Lung (tissue), 12 donors: ENCODE measurements around the gene HS3ST2. TPM values are rescaled to one million over a fixed set of nuclear protein-coding genes. Genes with fewer than 3 reads are reported as not detected.

Experiments used
- ATAC-seq: fragments of 200-7000 bp; cut with Tn5 transposase; one replicate; pipeline ENCODE4 v1.9.1; 2020; ENCODE audit warnings: moderate number of reproducible peaks; ENCODE audit not compliant: insufficient read depth, low FRiP score
- DNase-seq, 3 donors: peaks; one replicate each; pipeline ENCODE4 v3.0.0-alpha.2; 2013 to 2017
- H3K27ac ChIP-seq, 2 donors: one replicate each; pipeline ENCODE4 v1.5.1; 2013; ENCODE audit warnings: mild to moderate bottlenecking in 2 of 2, moderate library complexity in 2 of 2, control low read depth in 1 of 2, inconsistent platforms in 1 of 2, low read depth in 1 of 2, low read length in 1 of 2
- H3K27me3 ChIP-seq, 3 donors: one replicate each; pipeline ENCODE4 v1.5.1; 2013; ENCODE audit warnings: low read length in 2 of 3; ENCODE audit not compliant: control insufficient read depth in 3 of 3, insufficient read depth in 3 of 3
- H3K36me3 ChIP-seq, 4 donors: one replicate each; pipeline ENCODE4 v1.5.1; 2013; ENCODE audit warnings: low read length in 4 of 4, mild to moderate bottlenecking in 1 of 4, moderate library complexity in 1 of 4; ENCODE audit not compliant: control insufficient read depth in 4 of 4, insufficient read depth in 4 of 4
- H3K4me1 ChIP-seq, 5 donors: one replicate each; pipeline ENCODE4 v1.5.1; 2013; ENCODE audit warnings: low read length in 5 of 5, mild to moderate bottlenecking in 2 of 5, moderate library complexity in 1 of 5; ENCODE audit not compliant: control insufficient read depth in 5 of 5, insufficient read depth in 5 of 5
- H3K4me3 ChIP-seq: one replicate; pipeline ENCODE4 v1.5.1; 2013; ENCODE audit warnings: mild to moderate bottlenecking, control low read depth, moderate library complexity
- H3K9ac ChIP-seq, 2 donors: one replicate each; pipeline ENCODE4 v1.5.1; 2013; ENCODE audit warnings: low read length in 2 of 2, control low read depth in 1 of 2; ENCODE audit not compliant: insufficient read depth in 1 of 2
- H3K9me3 ChIP-seq, 4 donors: one replicate each; pipeline ENCODE4 v1.5.1; 2013; ENCODE audit warnings: low read length in 3 of 4, mild to moderate bottlenecking in 1 of 4, moderate library complexity in 1 of 4; ENCODE audit not compliant: control insufficient read depth in 4 of 4, insufficient read depth in 3 of 4
- WGBS, 2 donors: extraction: QIAGEN DNeasy Blood & Tissue Kit; methylation state at CpG; one replicate each; pipeline ENCODE4 v1.1.7; 2013; 5-methylcytosine and 5-hydroxymethylcytosine counted together
- polyA plus RNA-seq, 2 donors: library from polyadenylated mRNA; stranded (reverse); fragments of 200-250 nt; gene quantifications; one replicate each; pipeline ENCODE4 v1.2.1, GENCODE V29; 2013
- total RNA-seq, 2 donors: library from RNA; depleted of rRNA in 1 of 2; stranded (reverse); fragments of >200 nt in 1 of 2; gene quantifications; one replicate each; pipeline ENCODE4 v1.2.1, GENCODE V29; 2014 to 2021
- TF ChIP-seq, protein P1 (sequence below): IDR thresholded peaks from 2 replicates; pipeline ENCODE4 v1.5.1; 2012; ENCODE audit warnings: mild to moderate bottlenecking; ENCODE audit errors: control extremely low read depth, extremely low read depth
- donor health status: control.
- donor health status: control.
- donor health status: Bipolar disorder and iron deficiency.
- donor health status: healthy.
- donor health status: DM: yes; HTN: yes; CAD: no.

The HS3ST2 gene
- total and polyA plus RNA-seq, 4 donors = 0.31 to 5.6 (median 1.3) TPM

DNA sequence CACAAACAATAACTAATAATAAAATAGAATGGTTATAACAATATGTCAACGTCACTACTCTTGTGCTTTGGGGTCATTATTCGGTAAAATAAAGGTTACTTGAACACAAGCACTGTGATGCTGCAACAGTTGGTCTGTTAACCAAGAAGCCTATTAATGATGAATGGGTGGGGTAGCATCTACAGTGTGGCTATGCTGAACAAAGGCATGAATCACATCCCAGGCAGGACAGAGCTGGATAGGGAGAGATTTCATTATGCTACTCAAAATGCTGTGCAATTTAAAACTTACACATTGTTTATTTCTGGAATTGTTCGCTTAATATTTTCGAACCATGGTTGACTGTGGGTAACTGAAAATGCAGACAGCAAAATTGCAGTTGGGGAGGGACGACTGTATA lies 9.1 kb upstream of the HS3ST2 start:
- 78 to 85% methylated on average over 5 of the region's 5 CpGs for WGBS, 2 donors
- no peak for DNase-seq
- no peaks in the 10 kb centered on the region for H3K4me1 ChIP-seq
- H3K9me3 ChIP-seq = peaks cover 0 to 2% (median 0%) of the 10 kb centered on the region in 4 donors
- TF ChIP-seq, protein P1, sequence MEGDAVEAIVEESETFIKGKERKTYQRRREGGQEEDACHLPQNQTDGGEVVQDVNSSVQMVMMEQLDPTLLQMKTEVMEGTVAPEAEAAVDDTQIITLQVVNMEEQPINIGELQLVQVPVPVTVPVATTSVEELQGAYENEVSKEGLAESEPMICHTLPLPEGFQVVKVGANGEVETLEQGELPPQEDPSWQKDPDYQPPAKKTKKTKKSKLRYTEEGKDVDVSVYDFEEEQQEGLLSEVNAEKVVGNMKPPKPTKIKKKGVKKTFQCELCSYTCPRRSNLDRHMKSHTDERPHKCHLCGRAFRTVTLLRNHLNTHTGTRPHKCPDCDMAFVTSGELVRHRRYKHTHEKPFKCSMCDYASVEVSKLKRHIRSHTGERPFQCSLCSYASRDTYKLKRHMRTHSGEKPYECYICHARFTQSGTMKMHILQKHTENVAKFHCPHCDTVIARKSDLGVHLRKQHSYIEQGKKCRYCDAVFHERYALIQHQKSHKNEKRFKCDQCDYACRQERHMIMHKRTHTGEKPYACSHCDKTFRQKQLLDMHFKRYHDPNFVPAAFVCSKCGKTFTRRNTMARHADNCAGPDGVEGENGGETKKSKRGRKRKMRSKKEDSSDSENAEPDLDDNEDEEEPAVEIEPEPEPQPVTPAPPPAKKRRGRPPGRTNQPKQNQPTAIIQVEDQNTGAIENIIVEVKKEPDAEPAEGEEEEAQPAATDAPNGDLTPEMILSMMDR = no peak
- H3K9ac ChIP-seq = no peak overlapping the region
- H3K27me3 ChIP-seq = peaks cover 0 to 3% (median 0%) of the 10 kb centered on the region in 3 donors
- no peak for ATAC-seq
- no peak overlapping the region for H3K27ac ChIP-seq
- H3K36me3 ChIP-seq = no peaks in the 10 kb centered on the region
- no peak overlapping the region for H3K4me3 ChIP-seq

- Histone ChIP-seq H3K27me3 (peaks cover 0 to 3% (median 0%) of the 10 kb centered on the region in 3 donors), H3K4me3 (no peak overlapping the region), H3K27ac (no peak overlapping the region), H3K9me3 (peaks cover 0 to 2% (median 0%) of the 10 kb centered on the region in 4 donors), H3K4me1 (no peaks in the 10 kb centered on the region), H3K9ac (no peak overlapping the region), H3K36me3 (no peaks in the 10 kb centered on the region)
- TF ChIP-seq, protein P1 = no peak
- ATAC-seq (no peak), DNase-seq (no peak)
Observed at GRCh38 chr16:22805326-22805725, 8.6 kb upstream of the HS3ST2 start.

GRCh38 chr16:22806811-22807210 lies 7.2 kb upstream of the HS3ST2 start:
- WGBS, 2 donors = 83 to 91% methylated on average over 8 of the region's 8 CpGs
- H3K4me3 ChIP-seq = no peak overlapping the region
- H3K27ac ChIP-seq = no peak overlapping the region
- no peak for DNase-seq
- TF ChIP-seq, protein P1 = no peak
- no peaks in the 10 kb centered on the region for H3K36me3 ChIP-seq
- no peaks in the 10 kb centered on the region for H3K4me1 ChIP-seq
- H3K9ac ChIP-seq = no peak overlapping the region
- H3K27me3 ChIP-seq = peaks cover 0 to 3% (median 0%) of the 10 kb centered on the region in 3 donors
- peaks cover 0 to 2% (median 0%) of the 10 kb centered on the region in 4 donors for H3K9me3 ChIP-seq
- ATAC-seq = no peak

DNA sequence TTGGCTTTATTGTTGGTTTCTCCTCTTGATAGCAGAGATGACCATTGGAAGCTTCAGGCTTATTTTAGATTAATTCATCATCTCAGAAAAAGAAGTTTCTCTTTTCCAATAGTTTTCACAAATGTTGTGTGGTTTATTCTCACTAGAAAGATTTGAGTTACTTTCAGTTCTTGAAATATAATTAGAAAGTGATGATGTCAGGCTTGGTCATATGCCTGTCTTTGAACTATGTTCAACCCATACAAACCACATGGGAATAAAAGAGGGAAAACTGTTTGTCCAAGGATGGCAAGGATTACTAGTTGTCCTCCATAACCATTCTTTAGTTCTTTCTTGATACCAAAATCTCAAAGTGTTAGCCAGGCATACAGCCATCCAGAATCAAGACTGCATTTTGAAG lies 3.7 kb upstream of the HS3ST2 start:
- H3K27me3 ChIP-seq = peaks cover 10 to 18% (median 17%) of the 10 kb centered on the region in 3 donors
- no peak overlapping the region for H3K27ac ChIP-seq
- TF ChIP-seq, protein P1 = no peak
- no peak overlapping the region for H3K4me3 ChIP-seq
- ATAC-seq (no peak), DNase-seq (no peak)
- H3K9ac ChIP-seq = no peak overlapping the region
- peaks cover 0 to 15% (median 0%) of the 10 kb centered on the region in 5 donors for H3K4me1 ChIP-seq
- H3K9me3 ChIP-seq = peaks cover 0 to 16% (median 0%) of the 10 kb centered on the region in 4 donors
- no peaks in the 10 kb centered on the region for H3K36me3 ChIP-seq
